Sigmoid colon (tissue), 7 donors: ENCODE measurements around the gene CORO2B. TPM values are rescaled to one million over a fixed set of nuclear protein-coding genes. Genes with fewer than 3 reads are reported as not detected.

Experiments
- DNase-seq: peaks from one replicate; pipeline ENCODE4 v3.0.0-alpha.2; 2019
- H3K27ac ChIP-seq, 4 donors: fragments of 200-600 bp; sonication (generic); one replicate each; pipeline ENCODE4 v1.5.1; 2016 to 2019; ENCODE audit warnings: mild to moderate bottlenecking in 1 of 4
- H3K27me3 ChIP-seq, 3 donors: fragments of 200-600 bp; sonication (generic); one replicate each; pipeline ENCODE4 v1.5.1; 2019; ENCODE audit warnings: mild to moderate bottlenecking in 1 of 3
- H3K36me3 ChIP-seq, 4 donors: fragments of 200-600 bp; sonication (generic); one replicate each; pipeline ENCODE4 v1.5.1; 2016 to 2019
- H3K4me1 ChIP-seq, 4 donors: fragments of 200-600 bp; sonication (generic); one replicate each; pipeline ENCODE4 v1.5.1; 2017 to 2019
- H3K4me3 ChIP-seq, 4 donors: fragments of 200-600 bp; sonication (generic); one replicate each; pipeline ENCODE4 v1.5.1; 2017 to 2019; ENCODE audit warnings: mild to moderate bottlenecking in 2 of 4, moderate library complexity in 1 of 4
- H3K9me3 ChIP-seq, 4 donors: fragments of 200-600 bp in 3 of 4; sonication (generic) in 3 of 4; one replicate each; pipeline versions ENCODE4 v1.5.1 to v1.6.1; 2013 to 2019
- EP300 ChIP-seq, 4 donors: sonication (generic); formaldehyde crosslinking; IDR thresholded peaks; one replicate each; pipeline ENCODE4 v1.6.1; 2017; ENCODE audit warnings: antibody characterized with exemption in 4 of 4
- POLR2A ChIP-seq, 2 donors: fragments of 450-650 bp; IDR thresholded peaks; one replicate each; pipeline ENCODE4 v1.6.1; 2016; ENCODE audit warnings: antibody characterized with exemption in 2 of 2, mild to moderate bottlenecking in 2 of 2, moderate library complexity in 2 of 2
- POLR2AphosphoS5 ChIP-seq, 4 donors: sonication (generic); formaldehyde crosslinking; IDR thresholded peaks; one replicate each; pipeline ENCODE4 v1.6.1; 2017; ENCODE audit warnings: antibody characterized with exemption in 4 of 4
- WGBS, 2 donors: extraction: QIAGEN DNeasy Blood & Tissue Kit; methylation state at CpG; one replicate each; pipeline ENCODE4 v1.1.7; 2013; 5-methylcytosine and 5-hydroxymethylcytosine counted together
- intact Hi-C: fragments of 100-400 bp; cut with DNase I; formaldehyde crosslinking; loops from one replicate; pipeline ENCODE4 v1.15.1; 2023
- polyA plus RNA-seq, 3 donors: library from polyadenylated mRNA; stranded (reverse); fragments of 200-250 nt; gene quantifications; one replicate each; pipeline ENCODE4 v1.2.3, GENCODE V29; 2013
- total RNA-seq, 4 donors: library from RNA; depleted of rRNA; stranded (reverse); fragments of >200 nt; gene quantifications; one replicate each; pipeline ENCODE4 v1.1.0, GENCODE V29; 2016
- TF ChIP-seq, protein P1 (sequence below), 4 experiments: fragments of 450-650 bp in 3 of 4; fragments of 200-600 bp in 1 of 4; IDR thresholded peaks; one replicate each; pipeline ENCODE4 v1.5.1; 2016 to 2019; ENCODE audit warnings: antibody characterized with exemption in 4 of 4, mild to moderate bottlenecking in 3 of 4, moderate library complexity in 2 of 4
- donor health status: healthy with polysubstance abuse.
- donor health status: Bipolar disorder and iron deficiency.
- donor health status: healthy.

The CORO2B gene
- total and polyA plus RNA-seq, 7 donors = 0.46 to 3.9 (median 3.1) TPM

DNA sequence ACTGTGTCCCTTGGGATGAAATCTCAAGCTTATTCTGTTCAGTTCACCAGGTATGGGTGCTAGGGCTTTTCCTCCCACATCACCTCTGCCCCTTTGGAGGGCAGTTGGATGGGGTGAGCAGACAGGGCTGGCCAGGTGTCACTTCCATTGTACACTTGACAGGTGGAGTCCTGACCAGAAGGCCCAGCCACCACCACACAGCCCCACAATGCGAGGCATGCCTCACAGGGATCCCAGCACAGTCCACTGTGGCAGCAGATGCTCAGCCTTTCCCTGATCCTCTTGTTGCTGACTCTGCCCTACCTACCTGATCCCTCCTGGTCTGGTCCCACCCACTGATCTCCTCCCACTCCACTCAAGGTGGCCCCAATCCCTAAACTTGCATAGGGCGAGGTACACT lies 153.7 kb downstream of the CORO2B start:
- TF ChIP-seq POLR2A (IDR thresholded peaks at IDR 0.05) (no peak), POLR2AphosphoS5 (IDR thresholded peaks at IDR 0.05) (no peak), EP300 (IDR thresholded peaks at IDR 0.05) (no peak)
- TF ChIP-seq, protein P1, sequence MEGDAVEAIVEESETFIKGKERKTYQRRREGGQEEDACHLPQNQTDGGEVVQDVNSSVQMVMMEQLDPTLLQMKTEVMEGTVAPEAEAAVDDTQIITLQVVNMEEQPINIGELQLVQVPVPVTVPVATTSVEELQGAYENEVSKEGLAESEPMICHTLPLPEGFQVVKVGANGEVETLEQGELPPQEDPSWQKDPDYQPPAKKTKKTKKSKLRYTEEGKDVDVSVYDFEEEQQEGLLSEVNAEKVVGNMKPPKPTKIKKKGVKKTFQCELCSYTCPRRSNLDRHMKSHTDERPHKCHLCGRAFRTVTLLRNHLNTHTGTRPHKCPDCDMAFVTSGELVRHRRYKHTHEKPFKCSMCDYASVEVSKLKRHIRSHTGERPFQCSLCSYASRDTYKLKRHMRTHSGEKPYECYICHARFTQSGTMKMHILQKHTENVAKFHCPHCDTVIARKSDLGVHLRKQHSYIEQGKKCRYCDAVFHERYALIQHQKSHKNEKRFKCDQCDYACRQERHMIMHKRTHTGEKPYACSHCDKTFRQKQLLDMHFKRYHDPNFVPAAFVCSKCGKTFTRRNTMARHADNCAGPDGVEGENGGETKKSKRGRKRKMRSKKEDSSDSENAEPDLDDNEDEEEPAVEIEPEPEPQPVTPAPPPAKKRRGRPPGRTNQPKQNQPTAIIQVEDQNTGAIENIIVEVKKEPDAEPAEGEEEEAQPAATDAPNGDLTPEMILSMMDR (IDR thresholded peaks at IDR 0.05) = no peak
- peak; percentile 40 for DNase-seq
- peaks cover 0 to 21% (median 14%) of the 10 kb centered on the region in 4 donors for H3K4me1 ChIP-seq
- intact Hi-C loops = no loop called here
- no peaks in the 10 kb centered on the region for H3K9me3 ChIP-seq
- no peak overlapping the region for H3K27ac ChIP-seq
- no peaks in the 10 kb centered on the region for H3K36me3 ChIP-seq
- H3K4me3 ChIP-seq = no peak overlapping the region
- H3K27me3 ChIP-seq = no peaks in the 10 kb centered on the region
- 88 to 97% methylated on average over 2 of the region's 2 CpGs for WGBS, 2 donors

DNA sequence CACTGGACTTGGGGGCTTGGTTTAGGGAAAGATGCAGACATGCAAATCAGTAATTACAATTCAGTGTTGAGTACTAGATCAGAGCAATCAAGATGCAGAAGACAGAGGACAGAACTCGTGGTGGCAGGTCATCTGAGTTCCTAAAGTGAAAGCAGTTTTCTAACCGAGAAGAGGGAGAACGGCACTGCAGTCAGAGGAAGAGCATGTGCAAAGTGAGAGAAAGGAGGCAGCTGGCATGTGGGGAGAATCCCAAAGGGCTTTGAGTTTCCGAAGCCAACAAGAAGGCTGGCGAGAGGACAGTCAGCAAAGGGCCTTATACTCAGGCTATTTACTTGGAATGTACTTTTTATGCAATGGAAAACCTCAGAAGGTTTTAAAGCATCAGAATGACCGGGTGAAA lies 154.9 kb downstream of the CORO2B start:
- TF ChIP-seq POLR2A (IDR thresholded peaks at IDR 0.05) = no peak
- TF ChIP-seq POLR2AphosphoS5 (IDR thresholded peaks at IDR 0.05) = no peak
- TF ChIP-seq, protein P1 (IDR thresholded peaks at IDR 0.05) = no peak
- TF ChIP-seq EP300 (IDR thresholded peaks at IDR 0.05) = no peak
- Histone ChIP-seq H3K9me3 (no peaks in the 10 kb centered on the region), H3K27me3 (no peaks in the 10 kb centered on the region), H3K4me1 (peaks cover 0 to 21% (median 14%) of the 10 kb centered on the region in 4 donors), H3K36me3 (no peaks in the 10 kb centered on the region), H3K4me3 (no peak overlapping the region), H3K27ac (no peak overlapping the region)
- intact Hi-C loops = no loop called here
- 32 to 39% methylated on average over 6 of the region's 6 CpGs for WGBS, 2 donors
- DNase-seq = peak; percentile 11

DNA sequence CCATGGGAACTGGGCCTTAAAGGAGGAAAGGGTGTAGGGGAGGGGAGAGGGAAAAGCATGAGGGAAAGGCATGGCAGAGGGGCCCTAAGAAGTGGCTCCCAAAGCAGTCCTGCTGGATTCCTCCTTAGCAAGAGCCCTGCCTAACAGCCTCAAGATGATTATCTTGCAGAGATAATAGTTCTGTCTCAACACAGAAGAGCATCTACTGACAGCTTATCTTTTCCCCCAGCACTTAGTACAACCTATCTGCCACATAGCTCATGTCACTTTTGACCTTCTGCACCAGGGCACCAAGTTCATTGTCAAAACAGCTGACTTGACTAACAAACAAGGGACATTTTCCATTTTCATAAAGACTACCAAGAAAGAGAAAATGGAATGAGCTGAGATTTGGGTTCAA lies 155.6 kb downstream of the CORO2B start:
- Histone ChIP-seq H3K9me3 (no peaks in the 10 kb centered on the region), H3K4me1 (peaks cover 0 to 20% (median 13%) of the 10 kb centered on the region in 4 donors), H3K27ac (no peak overlapping the region), H3K27me3 (no peaks in the 10 kb centered on the region), H3K36me3 (no peaks in the 10 kb centered on the region), H3K4me3 (no peak overlapping the region)
- peak; percentile 8 for DNase-seq
- intact Hi-C loops = no loop called here
- TF ChIP-seq, protein P1 (IDR thresholded peaks at IDR 0.05) = no peak
- TF ChIP-seq POLR2A (IDR thresholded peaks at IDR 0.05) (no peak), POLR2AphosphoS5 (IDR thresholded peaks at IDR 0.05) (no peak), EP300 (IDR thresholded peaks at IDR 0.05) (no peak)

DNA sequence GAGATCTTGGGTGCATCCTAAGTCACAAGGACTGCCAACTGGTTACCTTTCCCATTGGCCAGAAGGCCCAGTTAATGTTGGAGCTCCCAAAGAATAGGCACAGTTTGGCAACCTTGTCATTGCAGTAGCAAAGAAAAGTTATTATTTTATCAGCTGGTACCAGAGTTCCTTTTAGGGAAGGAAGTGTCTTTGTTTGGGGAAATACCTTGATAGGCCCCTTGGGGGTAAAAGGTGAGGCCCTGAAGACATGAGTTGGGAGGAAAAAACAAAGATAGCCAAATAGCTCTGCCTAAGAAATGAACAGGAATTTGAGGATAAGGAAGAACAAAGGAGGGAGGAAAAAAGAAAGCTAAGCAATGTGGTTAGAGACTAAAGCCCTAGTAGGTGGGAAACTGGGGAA lies 156.1 kb downstream of the CORO2B start:
- H3K4me3 ChIP-seq = no peak overlapping the region
- H3K4me1 ChIP-seq = peaks cover 0 to 15% (median 10%) of the 10 kb centered on the region in 4 donors
- H3K9me3 ChIP-seq = no peaks in the 10 kb centered on the region
- intact Hi-C loops = no loop called here
- no peaks in the 10 kb centered on the region for H3K36me3 ChIP-seq
- no peak overlapping the region for H3K27ac ChIP-seq
- no peaks in the 10 kb centered on the region for H3K27me3 ChIP-seq
- no peak for DNase-seq
- TF ChIP-seq, protein P1 (IDR thresholded peaks at IDR 0.05) = no peak
- TF ChIP-seq POLR2A (IDR thresholded peaks at IDR 0.05) (no peak), POLR2AphosphoS5 (IDR thresholded peaks at IDR 0.05) (no peak), EP300 (IDR thresholded peaks at IDR 0.05) (no peak)

DNA sequence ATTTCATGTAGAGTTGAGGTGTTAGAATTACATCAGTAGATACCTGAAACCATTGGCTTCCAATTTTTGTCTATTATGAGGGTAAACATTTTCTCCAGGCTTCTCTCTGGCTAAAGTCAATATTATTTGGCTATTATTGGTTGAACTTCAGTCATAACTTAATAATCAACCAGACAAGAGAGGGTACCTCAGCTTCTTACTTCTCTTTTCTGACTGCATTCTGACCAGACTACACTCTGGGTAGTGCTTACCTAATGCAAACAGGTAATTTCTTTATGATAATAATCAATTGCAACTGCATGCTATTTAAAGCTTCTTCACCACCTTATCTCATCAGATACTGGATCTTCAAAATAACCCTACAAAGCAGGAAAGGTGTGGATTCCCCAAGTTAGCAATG lies 156.8 kb downstream of the CORO2B start:
- no peak overlapping the region for H3K27ac ChIP-seq
- H3K36me3 ChIP-seq = no peaks in the 10 kb centered on the region
- no peak overlapping the region for H3K4me3 ChIP-seq
- H3K9me3 ChIP-seq = no peaks in the 10 kb centered on the region
- no peak for DNase-seq
- H3K27me3 ChIP-seq = no peaks in the 10 kb centered on the region
- TF ChIP-seq POLR2A (IDR thresholded peaks at IDR 0.05) (no peak), EP300 (IDR thresholded peaks at IDR 0.05) (no peak), POLR2AphosphoS5 (IDR thresholded peaks at IDR 0.05) (no peak)
- TF ChIP-seq, protein P1 (IDR thresholded peaks at IDR 0.05) = no peak
- peaks cover 0 to 7% (median 3%) of the 10 kb centered on the region in 4 donors for H3K4me1 ChIP-seq
- intact Hi-C loops = no loop called here
